Transverse colon (tissue), 4 donors: ENCODE data around the gene ANKMY2.

Source experiments
- EP300 ChIP-seq: sonication (generic); formaldehyde crosslinking; IDR thresholded peaks from one replicate; pipeline ENCODE4 v1.6.1; 2017; ENCODE audit warnings: antibody characterized with exemption, low read depth
- POLR2A ChIP-seq: fragments of 450-650 bp; IDR thresholded peaks from one replicate; pipeline ENCODE4 v1.6.1; 2016; ENCODE audit warnings: antibody characterized with exemption, mild to moderate bottlenecking, moderate library complexity
- POLR2AphosphoS5 ChIP-seq, 3 donors: sonication (generic); formaldehyde crosslinking; IDR thresholded peaks; one replicate each; pipeline ENCODE4 v1.6.1; 2016; ENCODE audit warnings: antibody characterized with exemption in 3 of 3
- TF ChIP-seq, protein P1 (sequence below), 5 experiments: fragments of 200-600 bp in 3 of 5; fragments of 450-650 bp in 2 of 5; sonication (generic) in 3 of 5; IDR thresholded peaks; 1 replicate in 2 of 5; 2 replicates in 3 of 5; pipeline ENCODE4 v1.5.1; 2016 to 2017; ENCODE audit warnings: antibody characterized with exemption in 5 of 5, inconsistent platforms in 3 of 5, mild to moderate bottlenecking in 2 of 5, moderate library complexity in 1 of 5

DNA sequence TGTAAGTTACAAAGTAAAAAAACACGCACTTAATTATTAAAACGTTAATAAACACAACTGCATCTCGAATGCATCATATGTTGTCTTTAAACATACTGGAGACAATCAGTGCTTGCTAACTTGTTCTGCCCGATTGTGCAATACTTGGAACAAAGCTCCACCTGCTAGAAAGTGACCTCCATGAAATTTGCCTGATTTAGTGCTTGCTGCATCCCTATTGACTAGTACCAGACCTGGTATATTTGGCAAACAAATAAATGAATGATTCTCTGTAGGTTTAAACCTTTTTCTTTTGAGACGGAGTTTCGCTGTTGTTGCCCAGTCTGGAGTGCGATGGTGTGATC is 6.7 kb upstream of the ANKMY2 start:
- TF ChIP-seq, protein P1, sequence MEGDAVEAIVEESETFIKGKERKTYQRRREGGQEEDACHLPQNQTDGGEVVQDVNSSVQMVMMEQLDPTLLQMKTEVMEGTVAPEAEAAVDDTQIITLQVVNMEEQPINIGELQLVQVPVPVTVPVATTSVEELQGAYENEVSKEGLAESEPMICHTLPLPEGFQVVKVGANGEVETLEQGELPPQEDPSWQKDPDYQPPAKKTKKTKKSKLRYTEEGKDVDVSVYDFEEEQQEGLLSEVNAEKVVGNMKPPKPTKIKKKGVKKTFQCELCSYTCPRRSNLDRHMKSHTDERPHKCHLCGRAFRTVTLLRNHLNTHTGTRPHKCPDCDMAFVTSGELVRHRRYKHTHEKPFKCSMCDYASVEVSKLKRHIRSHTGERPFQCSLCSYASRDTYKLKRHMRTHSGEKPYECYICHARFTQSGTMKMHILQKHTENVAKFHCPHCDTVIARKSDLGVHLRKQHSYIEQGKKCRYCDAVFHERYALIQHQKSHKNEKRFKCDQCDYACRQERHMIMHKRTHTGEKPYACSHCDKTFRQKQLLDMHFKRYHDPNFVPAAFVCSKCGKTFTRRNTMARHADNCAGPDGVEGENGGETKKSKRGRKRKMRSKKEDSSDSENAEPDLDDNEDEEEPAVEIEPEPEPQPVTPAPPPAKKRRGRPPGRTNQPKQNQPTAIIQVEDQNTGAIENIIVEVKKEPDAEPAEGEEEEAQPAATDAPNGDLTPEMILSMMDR (IDR thresholded peaks at IDR 0.05) = no peak
- TF ChIP-seq POLR2AphosphoS5 (IDR thresholded peaks at IDR 0.05) (no peak), EP300 (no peak), POLR2A (no peak)
